Motor neuron (in vitro differentiated cells): ENCODE measurements around the gene SNCB. TPM values are rescaled to one million over a fixed set of nuclear protein-coding genes. Genes with fewer than 3 reads are reported as not detected.

ENCODE experiments used
- ATAC-seq, 8 experiments: fragments of 200-7000 bp; cut with Tn5 transposase; replicated peaks in 6 of 8; 2 replicates each; pipeline ENCODE4 v1.8.0; 2021; ENCODE audit warnings: mild to moderate bottlenecking in 8 of 8, moderate library complexity in 8 of 8
- H3K27ac ChIP-seq, 2 donors: fragments of 250-450 bp; sonication (Bioruptor Pico); 2 replicates each; pipeline ENCODE4 v1.9.0; 2021; ENCODE audit warnings: antibody characterized with exemption in 2 of 2, mild to moderate bottlenecking in 2 of 2, moderate library complexity in 1 of 2
- H3K4me1 ChIP-seq, 2 donors: fragments of 250-450 bp; sonication (Bioruptor Pico); replicated peaks in 1 of 2; 2 replicates each; pipeline ENCODE4 v1.6.1; 2021; ENCODE audit warnings: antibody characterized with exemption in 2 of 2, mild to moderate bottlenecking in 2 of 2, moderate library complexity in 1 of 2
- H3K4me3 ChIP-seq, 5 donors: fragments of 250-450 bp; sonication (Bioruptor Pico); 2 replicates each; pipeline ENCODE4 v1.9.0; 2021; ENCODE audit warnings: antibody characterized with exemption in 5 of 5, mild to moderate bottlenecking in 5 of 5, moderate library complexity in 4 of 5
- WGBS, 10 experiments: fragments of 450-650 bp; shearing (Covaris generic); methylation state at CpG; one replicate each; pipeline ENCODE4 v1.0.0; 2022; 5-methylcytosine and 5-hydroxymethylcytosine counted together
- in situ Hi-C, 9 experiments: fragments of 400-800 bp; cut with MboI; loops; one replicate each; pipeline ENCODE4 v1.15.0; 2021; ENCODE audit warnings: low sequenced_read_pairs in 9 of 9, low pct_unique_long_range_greater_than_20kb in 2 of 9; ENCODE audit not compliant: unreplicated experiment in 9 of 9
- total RNA-seq, 8 experiments: library from RNA; unstranded; fragments of 300-600 nt; gene quantifications; 2 replicates each; pipeline versions ENCODE4 v1.2.3 to v1.2.4, GENCODE V29; 2022

The SNCB gene
- total RNA-seq, result 10 to 100 TPM in 1 of 8 experiments, 1 to 10 TPM in 3, under 1 TPM in 2, not detected in 2; 0.58 to 10.8 (median 3.9) TPM

DNA sequence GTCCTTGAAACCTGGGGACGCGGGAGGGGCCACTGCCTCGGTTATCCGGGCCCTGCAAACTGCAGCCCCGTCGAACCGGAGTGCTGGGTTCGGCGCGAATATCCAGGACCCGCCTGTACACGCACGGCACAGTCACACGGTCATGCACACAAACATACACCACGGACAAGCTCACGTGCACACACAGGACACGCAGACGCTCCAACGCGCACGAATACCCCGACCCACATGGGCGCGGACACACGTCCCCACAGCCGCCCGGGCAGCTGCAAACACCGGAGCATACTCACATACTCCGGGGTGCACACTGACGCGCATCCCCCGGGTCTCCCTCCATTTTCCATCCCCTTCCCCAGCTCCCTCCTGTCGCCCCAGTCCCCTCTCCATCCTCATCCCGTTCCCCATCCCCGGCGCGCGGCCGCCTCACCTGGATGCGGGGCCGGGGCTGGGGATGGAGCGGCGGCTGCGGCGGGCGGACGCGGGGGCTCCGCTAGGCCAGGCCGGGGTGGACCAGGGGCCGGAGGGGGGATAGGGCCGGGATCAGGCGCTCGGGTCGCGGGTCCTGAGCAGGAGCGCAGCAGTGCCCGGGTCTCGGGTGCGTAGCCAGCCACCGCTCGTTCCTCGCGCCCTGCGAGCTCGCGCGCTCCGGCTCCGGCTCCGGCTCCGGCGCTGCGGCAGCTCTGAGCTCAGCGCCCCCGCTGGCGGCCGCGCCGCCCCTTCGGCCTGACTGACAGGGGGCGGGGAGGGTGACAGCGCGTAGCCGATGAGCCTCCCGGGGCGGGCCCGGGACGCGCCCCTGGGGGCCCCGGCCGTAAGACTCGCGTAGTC, at the start of gene SNCB, which contains the start of gene EIF4E1B:
Gene SNCB (minus strand): TSS at position 682 of the 828 bp plus-strand sequence. CDS start 880 bp downstream, outside the sequence.
Gene EIF4E1B (plus strand): TSS at position 823 of the 828 bp plus-strand sequence. CDS start 12,113 bp downstream, outside the sequence.
- H3K27ac ChIP-seq, result no peak within 1 kb of the TSS
- peaks cover 11 to 13% of the 10 kb centered on the region in 2 donors for H3K4me1 ChIP-seq
- ATAC-seq, result peak; percentile 86 to 96 (median 89)
- in situ Hi-C loops, result loop anchor here in 1 of 9 experiments (25.0 kb wide), 1 partner anchor 893 kb away; no protein-coding TSS in a partner anchor
- peak within 1 kb of the TSS; percentile 36 to 54 (median 47) for H3K4me3 ChIP-seq
- WGBS, 10 experiments, result 7% methylated on average over 3 of the region's 94 CpGs; no CpG with 5 or more reads in 9 of the 10 experiments

DNA sequence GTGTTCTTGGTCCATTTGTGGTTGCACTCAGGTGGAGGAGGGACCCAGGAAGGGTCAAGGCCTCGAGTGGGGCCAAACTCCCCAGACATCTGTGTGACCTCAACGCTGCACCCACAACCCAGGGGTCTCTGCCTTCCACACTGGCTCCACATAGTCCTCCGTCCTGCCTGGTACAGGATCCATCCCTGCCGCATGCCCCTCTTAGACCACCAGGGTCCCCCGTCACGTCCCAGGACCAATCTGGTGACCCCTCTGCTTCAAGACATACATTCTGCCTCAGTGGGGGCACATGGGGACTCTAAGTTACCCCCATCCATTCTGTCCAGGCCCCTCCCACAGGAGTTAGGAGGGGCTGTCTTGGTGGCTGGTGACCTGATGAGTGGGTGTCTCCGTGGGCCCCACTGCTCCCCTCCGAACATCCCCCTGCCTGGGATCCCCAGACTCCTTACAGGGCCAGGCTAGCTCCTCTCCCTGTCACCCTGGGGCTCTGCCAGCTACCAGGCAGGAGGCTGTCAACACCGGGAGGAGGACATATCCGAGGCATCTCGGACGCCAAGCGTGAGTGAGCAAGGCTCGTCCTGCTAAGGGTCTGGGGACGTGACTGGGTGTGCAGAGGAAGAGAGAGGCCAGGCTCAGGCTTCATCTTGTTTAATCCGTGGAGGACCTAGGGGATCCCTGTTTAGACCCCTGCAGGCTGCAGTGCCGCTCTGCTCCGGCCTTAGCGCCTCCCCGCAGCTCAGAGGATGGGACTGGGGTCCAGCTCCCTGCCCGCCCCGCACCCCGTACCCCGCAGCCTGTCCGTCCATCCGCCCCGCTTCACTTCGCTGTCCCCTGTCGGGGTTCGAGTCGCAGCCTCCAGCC, 49.3 kb upstream of the SNCB start:
- peak in 3 of 8 experiments; percentile 3 to 33 (median 3) for ATAC-seq
- WGBS, 10 experiments, result 67 to 96% (median 69%) methylated on average over 1 to 5 of the region's 31 CpGs; no CpG with 5 or more reads in 7 of the 10 experiments
- peaks cover 6 to 16% of the 10 kb centered on the region in 2 donors for H3K4me1 ChIP-seq
- H3K4me3 ChIP-seq, result no peak overlapping the region
- no peak overlapping the region for H3K27ac ChIP-seq
- in situ Hi-C loops, result no loop called here

DNA sequence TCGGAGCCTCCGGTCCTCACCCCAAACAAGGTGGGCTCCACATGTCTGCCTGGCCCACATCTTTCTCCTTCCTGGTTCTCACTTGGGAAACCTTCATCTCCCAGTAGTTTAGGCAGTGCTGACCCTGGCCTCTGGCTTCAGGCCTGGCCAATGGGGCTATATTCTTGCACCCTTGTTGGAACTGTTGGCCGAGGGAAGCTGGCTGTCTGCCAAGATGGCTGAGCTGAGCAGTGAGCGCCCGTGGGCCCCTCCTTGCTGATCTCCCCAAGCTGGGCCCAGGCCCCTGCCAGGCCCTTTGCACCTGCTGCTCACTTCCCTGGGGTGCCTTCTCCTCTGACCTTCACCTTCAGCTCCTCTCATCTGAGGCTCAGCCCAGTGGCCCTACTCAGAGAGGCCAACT, 48.2 kb upstream of the SNCB start:
- in situ Hi-C loops, result no loop called here
- 60 to 93% (median 78%) methylated on average over 1 to 2 of the region's 5 CpGs; no CpG with 5 or more reads in 6 of the 10 experiments for WGBS, 10 experiments
- no peak overlapping the region for H3K4me3 ChIP-seq
- ATAC-seq, result no peak
- H3K4me1 ChIP-seq, result peaks cover 6 to 16% of the 10 kb centered on the region in 2 donors
- H3K27ac ChIP-seq, result no peak overlapping the region

DNA sequence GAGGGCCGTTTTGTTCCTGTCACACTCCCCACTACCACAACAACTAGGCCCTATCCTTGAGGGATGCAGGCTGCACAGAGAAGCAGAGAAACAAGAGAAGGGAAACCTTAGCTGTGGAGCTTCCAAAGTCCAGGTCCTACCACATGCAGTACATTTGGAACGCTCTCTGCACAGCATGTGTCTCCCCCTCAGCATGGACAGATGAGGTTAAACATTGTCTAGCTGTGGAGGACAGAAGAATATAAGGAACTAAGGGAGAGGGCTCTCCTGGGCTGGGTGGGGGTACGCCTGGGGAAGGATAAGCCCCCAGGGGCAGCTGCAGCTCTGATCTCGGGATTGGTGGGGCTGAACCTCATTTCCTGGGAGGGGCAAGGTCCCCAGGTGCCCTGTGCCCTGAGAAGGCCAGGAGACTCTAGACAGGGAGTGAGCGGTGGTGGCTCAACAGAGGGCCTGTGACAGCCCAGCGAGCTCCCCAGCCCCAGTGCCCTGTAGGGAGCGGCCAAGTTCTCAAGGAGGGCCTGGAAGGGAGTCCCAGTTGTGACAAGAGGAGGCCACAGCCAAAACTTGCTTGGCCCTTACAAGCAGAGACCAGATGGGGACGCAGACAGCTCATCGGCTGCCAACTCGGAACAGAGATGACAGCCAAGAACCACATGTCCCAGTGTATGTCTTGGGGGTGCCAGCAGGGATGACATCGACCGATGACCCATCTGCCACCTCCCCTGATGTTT, 47.0 kb upstream of the SNCB start:
- Histone ChIP-seq H3K4me3 (no peak overlapping the region), H3K27ac (no peak overlapping the region), H3K4me1 (peaks cover 12 to 22% of the 10 kb centered on the region in 2 donors)
- 20 to 87% (median 54%) methylated on average over 3 of the region's 12 CpGs; no CpG with 5 or more reads in 6 of the 10 experiments for WGBS, 10 experiments
- peak in 1 of 8 experiments; percentile 37 for ATAC-seq
- in situ Hi-C loops, result no loop called here

DNA sequence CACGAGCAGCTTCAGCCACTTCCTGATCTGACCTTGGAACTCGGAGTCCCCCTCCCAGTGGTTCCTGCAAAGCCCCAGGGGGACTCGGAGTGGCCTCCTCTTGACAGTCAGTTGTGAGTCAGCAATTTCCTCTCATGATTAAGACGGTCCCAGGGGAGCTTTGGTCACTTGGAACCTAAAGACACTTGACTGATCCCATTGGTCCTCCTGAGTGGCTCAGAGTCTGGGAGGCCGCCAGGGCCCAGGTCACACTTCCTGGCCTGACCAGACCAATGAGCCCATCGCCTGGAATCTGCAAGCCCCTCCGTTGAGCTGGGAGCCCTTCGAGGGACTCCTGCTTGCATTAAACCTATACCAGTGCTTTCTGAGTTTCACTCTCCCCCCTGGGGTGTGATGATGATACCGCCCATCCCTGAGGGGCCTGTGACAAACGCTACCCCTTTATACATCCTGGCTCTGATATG, 46.1 kb upstream of the SNCB start:
- H3K4me1 ChIP-seq, result peaks cover 15 to 28% of the 10 kb centered on the region in 2 donors
- H3K4me3 ChIP-seq, result no peak overlapping the region
- H3K27ac ChIP-seq, result peak overlapping the region in 1 of 2 donors; percentile 59
- in situ Hi-C loops, result no loop called here
- peak in 6 of 8 experiments; percentile 66 to 87 (median 84) for ATAC-seq
- 17 to 100% (median 70%) methylated on average over 1 to 6 of the region's 10 CpGs; no CpG with 5 or more reads in 3 of the 10 experiments for WGBS, 10 experiments

DNA sequence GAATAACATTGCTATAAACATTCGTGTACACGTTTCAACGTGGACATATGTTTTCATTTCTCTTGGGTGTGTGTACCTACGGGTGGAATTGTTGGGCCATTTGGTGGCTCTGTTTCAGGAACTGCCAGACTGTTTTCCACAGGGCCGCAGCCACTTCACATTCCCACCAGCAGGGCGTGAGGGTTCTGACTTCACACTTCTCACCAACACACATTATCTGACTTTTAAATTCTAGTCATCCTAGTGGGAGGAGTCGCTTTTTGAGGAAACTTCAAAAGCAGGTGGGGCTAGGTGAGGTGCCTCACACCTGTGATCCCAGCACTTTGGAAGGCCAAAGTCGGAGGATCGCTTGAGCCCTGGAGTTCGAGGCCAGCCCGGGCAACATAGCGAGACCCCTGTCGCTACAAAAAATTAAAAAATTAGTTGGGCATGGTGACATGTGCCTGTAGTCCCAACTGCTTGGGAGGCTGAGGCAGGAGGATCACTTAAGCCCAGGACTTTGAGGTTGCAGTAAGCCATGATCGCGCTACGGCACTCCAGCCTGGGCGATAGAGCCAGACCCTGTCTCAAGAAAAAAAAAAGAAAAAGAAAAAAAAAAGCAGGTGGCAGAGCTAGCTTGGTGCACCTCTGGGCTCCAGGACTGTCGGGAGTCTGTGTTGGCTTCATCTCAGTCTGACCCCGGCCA, 45.5 kb upstream of the SNCB start:
- WGBS, 10 experiments, result 44 to 94% (median 62%) methylated on average over 6 to 11 of the region's 19 CpGs; no CpG with 5 or more reads in 1 of the 10 experiments
- peak in 3 of 8 experiments; percentile 39 to 50 (median 50) for ATAC-seq
- Histone ChIP-seq H3K4me1 (peaks cover 15 to 28% of the 10 kb centered on the region in 2 donors), H3K4me3 (no peak overlapping the region), H3K27ac (no peak overlapping the region)
- in situ Hi-C loops, result no loop called here

DNA sequence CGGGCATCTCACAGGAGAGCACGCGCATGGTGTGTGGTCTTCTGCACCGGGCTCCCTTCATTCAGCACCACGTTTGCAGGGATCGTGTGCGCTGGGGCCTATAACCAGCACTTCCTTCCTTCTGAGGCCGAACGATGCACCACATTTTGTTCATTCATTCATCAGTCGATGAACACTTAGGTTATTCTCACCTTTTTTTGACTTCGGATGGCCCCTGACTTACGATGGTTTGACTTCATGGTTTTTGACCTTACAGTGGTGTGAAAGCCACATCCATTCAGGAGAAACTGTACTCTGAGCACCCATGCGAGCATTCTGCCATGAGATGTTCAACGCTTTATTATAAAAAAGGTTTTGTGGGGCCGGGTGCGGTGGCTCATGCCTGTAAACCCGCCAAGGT, 44.5 kb upstream of the SNCB start:
- 60 to 100% (median 93%) methylated on average over 1 to 14 of the region's 17 CpGs; no CpG with 5 or more reads in 1 of the 10 experiments for WGBS, 10 experiments
- no peak for ATAC-seq
- Histone ChIP-seq H3K4me1 (peaks cover 15 to 25% of the 10 kb centered on the region in 2 donors), H3K4me3 (no peak overlapping the region), H3K27ac (no peak overlapping the region)
- in situ Hi-C loops, result loop anchor here in 6 of 9 experiments (25.0 kb wide), 3 partner anchors 238 to 438 kb away; no protein-coding TSS in a partner anchor

DNA sequence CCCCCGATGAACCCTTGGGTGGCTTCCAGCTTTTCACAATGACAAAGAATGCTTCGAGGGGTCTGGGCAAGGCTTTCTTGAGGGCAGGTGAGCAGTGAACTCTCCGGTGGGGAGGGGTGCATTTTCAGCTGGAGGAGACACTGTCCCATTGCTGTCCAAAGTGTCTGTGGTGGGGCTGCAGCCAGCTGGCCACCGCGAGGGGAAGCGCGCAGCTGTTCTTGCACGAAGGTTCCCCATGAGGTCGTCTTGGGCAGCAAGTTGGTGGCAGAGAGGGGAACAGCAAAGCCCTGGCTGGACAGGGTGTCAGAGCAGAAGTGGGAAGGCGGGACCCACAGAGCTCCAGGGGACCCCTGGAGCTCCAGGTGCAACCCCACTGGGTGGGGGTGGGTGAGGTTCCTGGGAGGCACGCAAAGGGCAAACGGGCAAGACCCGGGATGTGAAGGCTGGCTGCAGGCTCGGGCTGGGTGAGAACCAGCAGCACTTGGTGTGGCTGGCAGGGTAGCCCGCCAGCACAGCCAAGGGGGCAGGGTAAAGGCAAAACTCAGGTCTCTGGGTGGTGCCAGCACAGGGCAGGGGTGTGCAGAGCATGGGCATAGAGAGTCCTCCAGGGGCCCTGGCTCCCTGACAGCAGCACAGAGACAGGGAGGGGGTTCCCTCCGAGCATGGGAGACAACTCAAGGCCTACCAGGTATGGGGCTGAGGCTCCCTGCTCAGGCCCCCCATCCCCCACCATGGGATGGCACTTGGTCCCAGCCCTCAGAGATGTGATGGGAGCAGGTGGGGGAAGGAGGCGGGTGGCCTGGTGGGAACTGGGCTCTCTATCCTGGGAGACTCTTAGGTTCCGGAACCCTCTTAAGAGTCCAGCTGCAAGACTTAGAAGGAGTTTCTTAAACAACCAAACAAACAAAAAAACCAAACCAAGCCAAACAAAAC, 43.6 kb upstream of the SNCB start:
- ATAC-seq, result no peak
- WGBS, 10 experiments, result 20 to 100% (median 89%) methylated on average over 1 to 8 of the region's 18 CpGs; no CpG with 5 or more reads in 3 of the 10 experiments
- Histone ChIP-seq H3K4me3 (no peak overlapping the region), H3K4me1 (peaks cover 15 to 25% of the 10 kb centered on the region in 2 donors), H3K27ac (no peak overlapping the region)
- in situ Hi-C loops, result loop anchor here in 6 of 9 experiments (25.0 kb wide), 3 partner anchors 238 to 438 kb away; no protein-coding TSS in a partner anchor

DNA sequence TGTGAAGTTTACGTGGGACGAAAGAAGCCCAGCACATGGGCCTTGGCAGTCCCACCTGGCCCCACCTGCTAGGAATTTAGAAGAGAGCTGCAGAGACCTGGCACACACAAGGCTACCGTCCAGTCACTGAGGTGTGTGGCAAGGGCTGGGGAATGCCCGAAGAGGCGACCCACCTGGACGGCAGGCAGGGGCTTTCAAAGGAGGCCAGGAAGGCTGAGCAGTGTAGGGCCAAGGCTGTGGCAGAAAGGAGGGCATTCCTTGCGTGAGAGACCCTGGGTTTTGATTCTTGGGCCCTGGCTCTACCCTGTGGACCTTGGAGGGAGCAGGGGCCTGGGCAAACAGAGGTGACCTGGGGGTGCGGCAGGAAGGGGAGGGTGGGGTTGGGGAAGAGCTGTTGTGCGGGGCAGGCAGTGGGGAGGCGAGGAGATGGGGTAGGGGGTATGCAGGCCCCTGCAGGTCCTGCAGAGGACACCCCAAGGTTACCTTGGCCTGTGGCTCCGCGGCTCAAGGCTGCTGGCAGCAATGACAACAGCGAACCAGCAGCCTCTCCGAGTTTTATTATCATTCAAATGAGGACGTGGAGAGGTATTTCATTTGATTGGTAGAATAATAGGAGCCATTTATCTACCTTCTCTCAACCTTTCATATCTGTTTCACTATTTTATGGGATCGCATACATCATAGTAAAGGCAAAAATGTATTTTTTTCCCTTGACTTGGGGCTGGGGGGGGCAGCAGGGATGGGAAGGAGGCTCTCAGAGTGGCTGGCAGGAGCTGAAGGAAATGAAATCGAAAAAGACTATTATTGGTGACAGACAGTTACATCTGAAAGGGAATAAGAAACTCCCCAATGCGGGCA, 41.8 kb upstream of the SNCB start:
- no peak overlapping the region for H3K4me3 ChIP-seq
- in situ Hi-C loops, result loop anchor here in 6 of 9 experiments (25.0 kb wide), 3 partner anchors 240 to 440 kb away; no protein-coding TSS in a partner anchor
- WGBS, 10 experiments, result 37 to 58% (median 50%) methylated on average over 2 to 6 of the region's 18 CpGs; no CpG with 5 or more reads in 4 of the 10 experiments

DNA sequence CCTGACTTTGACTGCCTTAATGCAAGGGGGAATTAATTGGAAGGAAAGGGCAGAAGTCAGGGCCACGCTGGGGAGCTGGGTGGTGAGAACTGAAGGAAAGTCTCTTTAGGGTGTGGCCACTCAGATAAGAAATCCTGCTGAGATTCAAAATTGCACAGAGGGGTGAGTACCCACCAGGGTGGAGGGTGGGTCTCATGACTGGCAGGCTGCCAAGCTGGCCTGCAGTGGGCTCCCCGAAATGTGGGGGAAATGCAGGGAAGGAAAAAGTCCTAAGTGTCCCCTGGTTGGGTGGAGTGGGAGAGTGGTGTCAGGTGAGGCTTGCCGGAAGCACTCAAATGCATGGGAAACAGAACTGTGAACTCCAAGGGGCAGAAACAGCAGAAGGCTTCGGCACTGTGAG, 41.1 kb upstream of the SNCB start:
- no peak for ATAC-seq
- Histone ChIP-seq H3K27ac (no peak overlapping the region), H3K4me1 (peaks cover 13 to 19% of the 10 kb centered on the region in 2 donors), H3K4me3 (no peak overlapping the region)
- in situ Hi-C loops, result loop anchor here in 6 of 9 experiments (25.0 kb wide), 3 partner anchors 241 to 441 kb away; no protein-coding TSS in a partner anchor
- WGBS, 10 experiments, result 0 to 94% (median 83%) methylated on average over 1 to 2 of the region's 4 CpGs; no CpG with 5 or more reads in 5 of the 10 experiments

More for the DNA sequence above, 41.8 kb upstream of the SNCB start:
- Histone ChIP-seq H3K4me1 (peaks cover 15 to 25% of the 10 kb centered on the region in 2 donors), H3K27ac (no peak overlapping the region)
- ATAC-seq, result peak in 2 of 8 experiments; percentile 31 to 32
